Measurements from ENCODE around the gene DOC2A.
"Not testable (repeated sequence)": the region's sequence is repeated elsewhere in the genome, so short reads cannot be mapped to it uniquely, and the experiment has no call there.

Gene DOC2A

GRCh38 chr16:30010844-30011713, at the start of gene DOC2A:
TSS of gene DOC2A (minus strand) at chr16:30011027. CDS start at chr16:30010222, 805 bp downstream.
- peak; percentile 75 for DNase-seq (ENCODE audit: low spot score)

- no peak for DNase-seq (ENCODE audit: low spot score)
These were observed 49.5 kb upstream of the DOC2A start for GRCh38 chr16:30060346-30060745.

- peak; percentile 82 for DNase-seq (ENCODE audit: low spot score)
These were observed 44.2 kb upstream of the DOC2A start for GRCh38 chr16:30054959-30055553.

- no peak for DNase-seq (ENCODE audit: low spot score)
These were observed 43.6 kb upstream of the DOC2A start for GRCh38 chr16:30054451-30054850.

GRCh38 chr16:30053376-30054015, 42.7 kb upstream of the DOC2A start:
- no peak for DNase-seq (ENCODE audit: low spot score)

GRCh38 chr16:30052671-30053372, 42.0 kb upstream of the DOC2A start:
- peak; percentile 97 for DNase-seq (ENCODE audit: low spot score)

- no peak for DNase-seq (ENCODE audit: low spot score)
These were observed 40.7 kb upstream of the DOC2A start for GRCh38 chr16:30051518-30051917.

- no peak for DNase-seq (ENCODE audit: low spot score)
These were observed 39.0 kb upstream of the DOC2A start for GRCh38 chr16:30049871-30050270.

GRCh38 chr16:30046588-30046987, 35.8 kb upstream of the DOC2A start:
- no peak for DNase-seq (ENCODE audit: low spot score)

GRCh38 chr16:30046178-30046577, 35.4 kb upstream of the DOC2A start:
- no peak for DNase-seq (ENCODE audit: low spot score)

GRCh38 chr16:30041841-30042240, 31.0 kb upstream of the DOC2A start:
- no peak for DNase-seq (ENCODE audit: low spot score)

GRCh38 chr16:30040690-30041089, 29.9 kb upstream of the DOC2A start:
- DNase-seq (ENCODE audit: low spot score): not testable (repeated sequence)

GRCh38 chr16:30040221-30040620, 29.4 kb upstream of the DOC2A start:
- no peak for DNase-seq (ENCODE audit: low spot score)

- DNase-seq (ENCODE audit: low spot score): no peak
These were observed 22.4 kb upstream of the DOC2A start for GRCh38 chr16:30033270-30033669.

GRCh38 chr16:30032083-30032819, 21.4 kb upstream of the DOC2A start:
- DNase-seq (ENCODE audit: low spot score): peak; percentile 79

GRCh38 chr16:30031477-30031918, 20.7 kb upstream of the DOC2A start:
- no peak for DNase-seq (ENCODE audit: low spot score)

- DNase-seq (ENCODE audit: low spot score): peak; percentile 73
These were observed 20.1 kb upstream of the DOC2A start, which contains the start of gene TLCD3B for GRCh38 chr16:30030841-30031413. TSS of gene TLCD3B (minus strand) at chr16:30031271. CDS start at chr16:30030527, 744 bp downstream.

- no peak for DNase-seq (ENCODE audit: low spot score)
These were observed 19.3 kb upstream of the DOC2A start for GRCh38 chr16:30030011-30030685.

GRCh38 chr16:30028438-30029076, 17.7 kb upstream of the DOC2A start:
- DNase-seq (ENCODE audit: low spot score): peak; percentile 83
